Stimulated activated CD4-positive, alpha-beta T cell treated with anti-CD3 and anti-CD28 coated beads, Interleukin-2, amount 100 ng/mL, for 48 hours (primary cell): ENCODE measurements around the gene BCL2L11.

Source experiments
- DNase-seq, 2 donors: peaks; one replicate each; pipeline ENCODE4 v3.0.0-alpha.2; 2020

BCL2L11 gene

GRCh38 chr2:111118481-111118980, 2.2 kb upstream of the BCL2L11 start:
- no peak for DNase-seq

DNA sequence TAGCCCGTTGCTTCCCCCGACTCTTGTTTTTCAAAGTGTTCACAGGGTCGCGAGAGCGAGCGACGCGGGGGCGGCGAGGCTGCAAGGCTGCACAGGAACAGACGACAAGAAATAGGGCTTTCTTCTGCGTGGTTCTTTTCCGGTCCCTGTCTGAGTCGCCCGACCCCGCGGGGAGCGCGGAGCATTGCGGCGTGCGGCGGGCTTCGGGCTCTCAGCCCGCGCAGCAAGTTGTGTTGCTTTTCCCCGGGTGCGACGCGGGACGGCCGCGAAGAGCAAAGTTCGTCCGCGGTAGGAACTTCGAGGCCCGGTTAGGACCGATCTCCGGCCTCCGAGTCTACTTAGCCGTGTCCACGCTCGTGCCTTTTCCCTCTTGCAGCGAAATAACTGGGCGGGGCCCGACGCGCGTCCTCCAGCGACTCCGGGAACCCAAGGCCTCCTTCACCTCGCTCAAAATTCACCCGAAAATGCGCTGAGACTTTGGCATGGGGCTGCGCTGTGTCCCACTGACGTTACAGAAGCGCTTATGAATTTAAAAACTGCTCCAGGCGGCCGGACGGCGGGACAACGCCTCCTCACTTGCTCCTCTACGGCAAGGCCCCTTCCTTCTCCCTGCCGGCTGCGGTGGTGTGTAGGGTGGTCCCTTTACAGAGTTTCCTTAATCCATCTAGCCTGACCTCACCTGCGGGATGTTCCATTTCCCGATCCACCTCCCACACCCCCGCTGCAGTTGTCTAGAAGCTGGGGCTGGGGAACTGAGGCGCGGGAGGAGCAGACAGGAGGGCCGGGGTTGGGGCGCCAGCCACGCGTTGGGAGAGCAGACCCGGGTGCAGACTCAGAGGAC, 1.5 kb upstream of the BCL2L11 start:
- DNase-seq, result peak; percentile 25 to 29

DNA sequence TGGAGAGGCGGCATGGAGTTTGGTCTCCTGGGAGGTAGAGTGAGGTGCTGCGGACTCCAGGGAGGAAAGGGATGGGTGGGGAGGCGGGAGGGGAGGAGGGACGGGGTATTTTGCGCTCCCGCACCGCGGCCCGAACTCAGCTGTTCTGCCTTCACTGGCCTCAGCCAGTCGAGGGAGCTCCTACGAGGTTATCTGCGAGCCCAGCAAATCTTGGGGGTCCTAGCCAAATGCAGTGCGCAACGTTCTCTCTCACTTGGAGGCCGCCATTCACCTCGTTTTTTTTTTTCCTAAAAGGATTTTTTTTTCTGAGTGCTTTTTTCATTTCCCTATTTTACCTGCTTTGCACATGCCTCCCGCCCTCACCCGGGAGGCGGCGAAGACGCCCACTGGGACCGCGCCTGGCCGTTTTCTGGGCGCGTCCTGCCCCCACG, 877 bp upstream of the BCL2L11 start:
- DNase-seq, result no peak

GRCh38 chr2:111121028-111121827, 514 bp downstream of the BCL2L11 start:
- DNase-seq, result peak; percentile 36 to 48

DNA sequence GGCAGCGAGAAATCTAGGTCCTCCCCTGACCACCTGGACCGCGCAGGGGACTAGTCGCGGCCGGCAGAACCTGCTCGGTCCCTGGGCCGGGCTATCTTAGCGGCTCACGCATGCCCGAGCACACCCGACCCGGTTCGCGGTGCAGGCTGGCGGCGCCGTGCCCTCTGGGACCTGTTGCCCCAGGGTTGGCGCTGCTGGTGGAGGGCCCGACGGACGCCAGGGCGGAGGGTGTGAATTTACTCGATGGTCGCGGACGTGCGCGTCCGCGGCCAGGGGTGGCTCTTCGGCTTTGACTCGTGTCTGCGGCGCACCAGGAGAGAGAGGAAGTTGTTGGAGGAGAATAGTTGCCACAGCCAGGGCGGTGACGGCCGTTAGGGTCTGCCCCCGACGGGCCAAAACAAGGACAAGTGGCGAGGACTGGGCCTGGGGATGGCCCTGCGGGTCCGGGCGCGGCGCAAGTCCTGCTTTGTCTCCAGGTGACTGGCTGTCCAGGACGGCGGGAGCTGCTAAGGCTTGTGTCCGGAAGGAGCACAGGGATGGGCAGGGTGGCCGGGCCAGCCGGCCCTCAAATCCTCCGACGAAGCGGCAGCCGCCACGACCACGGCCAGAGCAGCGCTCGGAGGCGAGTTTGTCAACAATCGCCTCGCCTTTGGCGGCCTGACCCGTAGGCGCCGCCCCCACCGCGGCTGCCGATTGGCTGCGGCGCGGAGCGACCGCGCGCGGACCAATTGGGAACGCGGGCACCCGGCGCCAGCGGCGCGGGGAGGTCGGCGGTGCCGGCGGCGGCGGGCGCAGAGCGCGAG, 1.3 kb downstream of the BCL2L11 start:
- DNase-seq, result peak; percentile 68 to 75

DNA sequence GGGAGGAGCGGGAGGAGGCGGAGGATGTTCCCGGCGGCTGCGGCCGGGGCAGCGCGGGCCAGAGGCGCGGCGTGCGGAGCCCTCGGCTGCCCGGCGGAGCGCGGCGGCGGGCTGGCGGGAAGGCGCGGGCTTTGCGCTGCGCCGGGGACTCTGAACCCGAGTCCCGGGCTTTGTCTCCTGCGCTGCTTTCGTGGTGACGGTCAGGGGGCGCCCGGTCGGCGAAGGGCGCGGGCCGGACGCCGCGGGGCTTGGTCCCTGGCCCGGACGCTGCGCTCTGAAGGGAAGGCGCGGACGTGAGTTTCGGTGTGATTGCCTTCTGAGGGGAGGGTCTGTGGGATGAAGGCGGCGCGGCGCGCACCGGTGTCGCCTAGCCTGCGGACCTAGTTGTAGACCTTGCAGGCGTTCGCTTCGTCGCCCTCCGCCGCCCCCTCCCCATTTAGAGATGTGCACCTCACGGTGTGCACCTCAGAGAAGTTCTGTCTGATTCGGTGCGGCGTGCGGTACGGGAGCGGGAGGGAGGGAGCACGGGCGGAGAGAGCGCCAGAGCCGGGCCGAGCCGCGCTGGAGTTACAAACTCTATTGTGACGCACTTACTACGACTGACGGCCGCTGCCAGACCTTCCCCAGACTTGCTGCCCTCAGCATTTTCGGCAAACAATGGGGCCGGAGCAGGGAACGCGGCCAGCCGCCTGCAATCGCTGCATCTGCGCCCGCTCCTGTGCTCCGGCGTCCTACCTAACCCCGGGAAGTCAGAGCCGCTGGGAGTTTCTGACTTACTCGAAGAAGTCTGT, 2.1 kb downstream of the BCL2L11 start:
- peak; percentile 23 to 27 for DNase-seq

- DNase-seq, result no peak
These were observed 3.0 kb downstream of the BCL2L11 start for GRCh38 chr2:111123751-111124150.

- DNase-seq, result no peak
These were observed 5.9 kb downstream of the BCL2L11 start for GRCh38 chr2:111126581-111126980.

- no peak for DNase-seq
These were observed 6.6 kb downstream of the BCL2L11 start for GRCh38 chr2:111127351-111127750.

DNA sequence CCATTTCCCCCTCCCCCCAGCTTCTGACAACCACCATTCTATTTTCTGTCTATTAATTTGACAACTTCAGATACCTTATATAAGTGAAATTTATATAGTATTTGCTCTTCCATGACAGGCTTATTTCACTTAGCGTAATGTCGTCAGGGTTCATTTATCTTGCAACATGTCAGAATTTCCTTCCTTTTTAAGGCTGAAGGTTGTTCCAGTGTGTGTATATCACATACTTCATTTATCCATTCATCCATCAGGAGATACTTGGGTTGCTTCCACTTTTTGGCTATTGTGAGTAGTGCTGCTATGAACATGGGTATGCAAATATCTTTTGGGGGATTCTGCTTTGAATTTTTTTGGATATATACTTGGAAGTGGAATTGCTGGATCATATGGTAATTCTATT, 7.4 kb downstream of the BCL2L11 start:
- no peak for DNase-seq

DNA sequence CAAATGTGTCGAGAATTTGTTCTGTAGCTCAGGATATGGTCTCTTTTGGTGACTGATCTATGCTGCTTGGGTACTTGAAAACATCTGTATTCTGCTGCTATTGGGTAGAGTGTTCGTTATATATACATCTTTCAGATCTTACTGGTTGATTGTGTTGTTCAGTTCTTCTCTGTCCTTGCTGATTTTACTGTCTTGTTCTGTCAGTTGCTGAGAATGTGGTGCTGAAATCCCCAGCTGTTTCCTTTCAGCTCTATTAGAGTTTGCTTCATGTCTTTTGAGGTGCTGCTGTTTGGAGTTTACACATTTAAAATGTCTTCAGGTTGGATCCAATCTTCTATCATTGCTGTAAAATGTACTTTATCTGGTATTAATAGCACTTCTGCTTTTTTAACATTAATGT, 12.9 kb downstream of the BCL2L11 start:
- no peak for DNase-seq

- no peak for DNase-seq
These were observed 13.3 kb downstream of the BCL2L11 start for GRCh38 chr2:111134055-111134454.

DNA sequence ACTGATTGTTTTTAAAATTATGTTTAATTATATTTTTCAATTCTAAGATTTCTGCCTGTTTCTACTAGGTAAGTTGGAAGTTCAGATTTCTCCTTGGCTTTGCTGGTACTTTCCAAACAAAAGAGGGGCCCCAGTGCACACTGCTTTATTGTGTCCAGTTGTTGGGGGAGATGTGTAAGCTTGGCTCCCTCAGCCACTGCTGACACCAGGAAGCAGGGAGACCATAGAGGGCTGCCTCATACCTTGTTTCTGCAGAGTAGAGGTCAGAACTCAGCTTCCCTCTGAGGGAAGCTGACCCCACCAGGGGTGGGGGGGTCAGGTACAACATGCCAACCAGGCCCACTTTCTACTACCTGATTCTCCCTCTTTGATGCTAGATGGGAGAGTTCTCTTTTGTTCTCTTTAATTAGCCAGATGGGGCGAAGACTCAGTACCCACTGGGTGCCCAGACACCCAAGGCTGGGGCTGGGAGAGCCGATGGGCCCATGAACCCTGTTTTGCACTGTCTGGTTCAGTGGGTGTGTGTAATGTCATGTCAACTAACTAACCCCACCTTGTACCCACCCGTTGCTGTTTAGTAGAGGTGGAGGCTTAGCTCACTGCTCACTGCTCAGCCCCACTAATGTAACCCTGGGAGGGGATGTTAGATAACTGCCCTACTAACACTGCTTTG, 14.7 kb downstream of the BCL2L11 start:
- DNase-seq, result no peak

DNA sequence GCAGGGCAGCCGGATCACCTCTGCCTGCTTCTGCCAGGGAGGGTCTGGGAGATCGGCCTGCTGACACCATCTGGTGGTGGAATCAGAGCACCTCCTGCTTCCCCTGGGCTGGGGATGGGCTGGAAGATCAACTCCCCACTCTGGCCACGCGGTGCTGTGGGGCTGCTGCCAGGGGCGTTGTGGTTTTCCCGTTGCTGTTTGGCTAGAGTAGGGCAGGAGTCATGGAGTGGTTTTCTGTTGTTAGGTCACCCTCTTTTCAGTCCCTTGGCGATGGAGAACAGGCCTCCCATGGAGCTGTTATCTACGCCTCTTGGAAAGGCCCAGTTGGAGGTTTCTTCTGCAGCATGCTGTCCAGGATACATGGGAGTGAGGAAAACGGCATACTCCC, 15.2 kb downstream of the BCL2L11 start:
- DNase-seq, result no peak

GRCh38 chr2:111138839-111139238, 18.1 kb downstream of the BCL2L11 start:
- DNase-seq, result no peak

DNA sequence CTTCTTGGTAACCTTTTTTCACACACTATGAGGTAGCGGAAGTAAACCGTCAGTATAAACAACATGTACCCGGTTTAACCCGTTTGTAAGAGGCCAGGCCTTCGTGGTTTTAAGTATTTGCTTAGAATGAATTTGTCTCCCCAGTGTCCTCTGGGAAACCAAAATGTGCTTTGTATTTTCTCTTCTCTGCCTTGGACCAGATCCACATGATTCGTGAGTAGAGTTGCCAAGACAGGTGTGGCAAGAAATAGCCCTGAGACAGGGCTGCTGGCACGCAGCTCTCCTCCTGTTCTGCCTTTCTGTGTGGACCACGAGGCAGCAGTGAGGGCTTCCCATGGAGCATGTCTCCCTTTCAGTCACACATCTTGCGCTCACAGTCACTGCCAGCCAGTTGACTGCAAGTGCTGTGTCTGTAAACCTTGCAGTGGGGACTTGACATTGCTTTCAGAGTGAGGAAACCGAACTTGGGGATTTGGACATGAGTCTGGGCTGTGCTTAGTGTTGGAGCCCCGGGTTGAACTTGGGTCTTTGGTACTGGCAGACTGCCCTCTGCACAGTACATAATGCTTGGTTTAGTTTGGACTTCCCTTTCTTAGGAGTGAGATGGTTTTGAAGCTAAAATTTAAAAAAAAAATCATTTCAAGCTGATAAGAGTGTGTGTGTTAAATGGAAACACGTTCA, 19.1 kb downstream of the BCL2L11 start:
- DNase-seq, result no peak

DNA sequence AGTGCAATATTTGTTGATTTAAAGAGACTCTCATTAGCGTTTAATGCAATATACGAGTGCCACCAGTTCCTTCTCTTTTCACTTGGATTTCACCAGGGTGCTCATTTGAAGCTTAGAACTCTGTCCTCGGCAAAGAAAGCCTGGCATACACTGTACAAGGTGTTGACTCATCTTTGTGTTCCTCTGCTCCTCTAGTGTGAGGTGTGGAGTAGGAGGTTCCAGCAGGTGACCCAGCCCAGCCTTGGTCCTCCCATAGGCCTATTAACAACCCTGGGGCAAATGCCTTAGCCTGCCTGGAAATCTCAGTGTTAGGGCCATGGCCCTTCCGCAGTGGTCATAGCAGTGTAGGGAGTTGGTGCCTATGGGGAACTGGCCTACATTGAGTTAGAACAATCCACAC, 20.1 kb downstream of the BCL2L11 start:
- DNase-seq, result no peak

GRCh38 chr2:111142101-111142500, 21.4 kb downstream of the BCL2L11 start:
- DNase-seq, result no peak

GRCh38 chr2:111143107-111143842, 22.6 kb downstream of the BCL2L11 start:
- DNase-seq, result no peak

DNA sequence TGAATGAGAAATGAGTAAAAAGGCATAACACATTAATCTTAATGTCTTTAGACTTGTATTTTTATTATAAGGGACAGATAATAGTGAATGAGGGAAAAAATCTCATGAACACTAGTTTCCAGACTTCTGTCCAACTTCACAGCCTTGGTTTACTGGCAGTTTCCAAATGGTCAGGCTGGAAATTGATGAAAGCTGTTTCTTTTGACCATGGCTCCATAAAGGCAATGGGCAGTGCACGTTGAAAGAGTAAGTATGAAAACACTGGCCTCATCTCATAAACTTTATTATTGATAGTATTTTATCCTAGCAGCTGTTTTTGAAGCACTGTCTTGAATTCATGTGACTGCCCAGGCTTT, 23.1 kb downstream of the BCL2L11 start:
- DNase-seq, result no peak
